Duodenal mucosa (tissue), 2 donors: Measurements from ENCODE around the gene MYO16.

ENCODE experiments used
- H3K27ac ChIP-seq: one replicate; pipeline ENCODE4 v1.7.0; 2013; ENCODE audit warnings: low read depth, low read length
- H3K27me3 ChIP-seq, 2 donors: one replicate each; pipeline ENCODE4 v1.7.0; 2013; ENCODE audit warnings: low read length in 2 of 2, control low read depth in 1 of 2; ENCODE audit not compliant: insufficient read depth in 2 of 2, control insufficient read depth in 1 of 2
- H3K36me3 ChIP-seq, 2 donors: one replicate each; pipeline ENCODE4 v1.7.0; 2013; ENCODE audit warnings: low read length in 2 of 2, control low read depth in 1 of 2; ENCODE audit not compliant: insufficient read depth in 2 of 2, control insufficient read depth in 1 of 2
- H3K4me1 ChIP-seq, 2 donors: one replicate each; pipeline ENCODE4 v1.7.0; 2013; ENCODE audit warnings: low read length in 2 of 2, control low read depth in 1 of 2; ENCODE audit not compliant: insufficient read depth in 2 of 2, control insufficient read depth in 1 of 2
- H3K4me3 ChIP-seq, 2 donors: one replicate each; pipeline ENCODE4 v1.7.0; 2013; ENCODE audit warnings: low read length in 2 of 2, low read depth in 1 of 2
- H3K9ac ChIP-seq, 2 donors: one replicate each; pipeline ENCODE4 v1.7.0; 2013; ENCODE audit warnings: low read length in 2 of 2, low read depth in 1 of 2
- H3K9me3 ChIP-seq, 2 donors: one replicate each; pipeline ENCODE4 v1.7.0; 2013; ENCODE audit warnings: low read length in 2 of 2, control low read depth in 1 of 2; ENCODE audit not compliant: control insufficient read depth in 1 of 2

The MYO16 gene

DNA sequence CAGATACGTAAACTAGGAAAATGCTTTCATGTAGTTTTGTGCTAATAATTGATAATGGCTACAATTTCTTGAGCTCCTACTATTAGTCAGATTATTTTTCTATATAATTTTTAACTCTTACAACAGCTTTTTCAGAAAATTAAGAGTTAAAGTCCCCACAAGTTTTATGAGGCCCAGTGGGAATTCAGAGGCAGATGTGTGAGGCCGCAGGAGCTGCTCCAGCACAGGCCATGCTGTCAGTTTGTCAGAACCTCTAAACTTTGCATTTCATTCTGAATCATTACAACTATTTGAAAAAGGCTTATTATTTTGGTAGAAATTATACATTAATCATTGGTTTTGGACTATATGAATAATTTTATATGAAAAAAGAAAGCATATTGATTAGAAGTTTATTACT lies 370.8 kb downstream of the MYO16 start:
- no peaks in the 10 kb centered on the region for H3K4me1 ChIP-seq
- no peaks in the 10 kb centered on the region for H3K9me3 ChIP-seq
- no peak overlapping the region for H3K4me3 ChIP-seq
- no peak overlapping the region for H3K9ac ChIP-seq
- no peaks in the 10 kb centered on the region for H3K27me3 ChIP-seq
- H3K36me3 ChIP-seq = no peaks in the 10 kb centered on the region
- H3K27ac ChIP-seq = no peak overlapping the region

DNA sequence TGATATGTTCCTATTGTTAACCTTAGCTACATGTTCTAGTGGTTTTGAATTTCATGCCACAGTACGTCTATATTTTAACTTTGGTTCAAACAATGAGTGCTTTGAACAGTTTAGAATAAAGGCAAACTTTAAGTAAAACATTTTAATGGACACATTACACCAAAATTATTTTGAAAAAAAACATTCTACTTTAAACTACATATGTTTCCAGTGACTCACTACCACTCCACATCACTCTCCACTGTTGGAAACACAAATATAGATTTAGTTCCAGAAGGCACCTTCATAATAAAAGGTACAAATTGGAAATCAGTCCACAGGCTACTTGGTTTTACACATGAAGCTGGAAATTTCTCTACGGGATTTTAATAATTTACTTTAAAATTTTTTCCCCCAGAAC lies 373.5 kb downstream of the MYO16 start:
- no peaks in the 10 kb centered on the region for H3K27me3 ChIP-seq
- H3K4me1 ChIP-seq = no peaks in the 10 kb centered on the region
- H3K36me3 ChIP-seq = no peaks in the 10 kb centered on the region

GRCh38 chr13:109007946-109008345 lies 378.5 kb downstream of the MYO16 start:
- no peaks in the 10 kb centered on the region for H3K36me3 ChIP-seq
- no peak overlapping the region for H3K9ac ChIP-seq
- H3K4me3 ChIP-seq = no peak overlapping the region
- no peak overlapping the region for H3K27ac ChIP-seq
- no peaks in the 10 kb centered on the region for H3K9me3 ChIP-seq
- H3K4me1 ChIP-seq = no peaks in the 10 kb centered on the region
- no peaks in the 10 kb centered on the region for H3K27me3 ChIP-seq

More for the DNA sequence above, 373.5 kb downstream of the MYO16 start:
- Histone ChIP-seq H3K27ac (no peak overlapping the region), H3K9me3 (no peaks in the 10 kb centered on the region), H3K9ac (no peak overlapping the region), H3K4me3 (no peak overlapping the region)

DNA sequence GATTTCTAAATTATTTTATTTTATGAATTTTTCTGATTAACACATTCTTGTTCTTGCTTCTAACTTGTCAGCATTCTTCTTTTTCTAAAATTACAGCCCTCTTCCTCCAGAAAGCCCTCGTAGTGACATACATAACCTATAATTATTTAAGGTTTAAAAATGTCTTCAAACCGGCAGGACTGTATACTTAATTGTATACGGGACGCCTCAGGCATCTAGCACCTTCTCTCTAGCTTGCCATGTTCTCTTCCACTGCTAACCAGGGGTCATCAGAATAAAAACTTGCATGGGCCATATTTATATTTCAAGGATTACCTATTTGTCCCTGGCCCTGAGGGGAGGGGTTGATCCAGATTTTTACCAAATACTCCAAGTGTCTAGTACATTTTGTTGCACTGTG lies 380.3 kb downstream of the MYO16 start:
- no peak overlapping the region for H3K4me3 ChIP-seq

DNA sequence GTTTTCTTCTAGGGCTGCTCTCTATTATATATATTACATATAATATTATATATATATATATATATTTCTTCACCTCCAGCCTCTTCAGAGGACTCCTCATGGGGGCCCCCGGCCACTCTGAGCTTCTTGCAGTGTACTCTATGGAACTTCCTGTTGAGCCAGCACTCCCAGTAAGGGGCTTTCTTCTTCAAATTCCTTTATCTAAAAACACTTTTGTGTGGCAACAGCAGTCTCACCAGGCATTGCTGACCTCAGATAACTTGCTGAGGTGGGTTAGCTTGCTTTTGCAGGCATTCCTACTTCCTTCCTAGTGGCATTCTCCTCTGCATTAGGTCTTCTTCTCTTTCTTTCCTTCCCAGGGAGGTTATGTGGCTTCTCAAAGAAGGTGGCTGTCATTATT lies 381.5 kb downstream of the MYO16 start:
- H3K9ac ChIP-seq = no peak overlapping the region
- no peaks in the 10 kb centered on the region for H3K36me3 ChIP-seq
- no peaks in the 10 kb centered on the region for H3K9me3 ChIP-seq
- no peaks in the 10 kb centered on the region for H3K4me1 ChIP-seq
- H3K27me3 ChIP-seq = no peaks in the 10 kb centered on the region
- no peak overlapping the region for H3K4me3 ChIP-seq
- no peak overlapping the region for H3K27ac ChIP-seq

More for the DNA sequence above, 380.3 kb downstream of the MYO16 start:
- Histone ChIP-seq H3K9me3 (no peaks in the 10 kb centered on the region), H3K27me3 (no peaks in the 10 kb centered on the region), H3K36me3 (no peaks in the 10 kb centered on the region), H3K9ac (no peak overlapping the region), H3K27ac (no peak overlapping the region), H3K4me1 (no peaks in the 10 kb centered on the region)

GRCh38 chr13:109012115-109012514 lies 382.7 kb downstream of the MYO16 start:
- no peaks in the 10 kb centered on the region for H3K4me1 ChIP-seq
- H3K27ac ChIP-seq = no peak overlapping the region
- H3K36me3 ChIP-seq = no peaks in the 10 kb centered on the region
- H3K9me3 ChIP-seq = no peaks in the 10 kb centered on the region
- H3K27me3 ChIP-seq = no peaks in the 10 kb centered on the region
- H3K9ac ChIP-seq = no peak overlapping the region
- no peak overlapping the region for H3K4me3 ChIP-seq

DNA sequence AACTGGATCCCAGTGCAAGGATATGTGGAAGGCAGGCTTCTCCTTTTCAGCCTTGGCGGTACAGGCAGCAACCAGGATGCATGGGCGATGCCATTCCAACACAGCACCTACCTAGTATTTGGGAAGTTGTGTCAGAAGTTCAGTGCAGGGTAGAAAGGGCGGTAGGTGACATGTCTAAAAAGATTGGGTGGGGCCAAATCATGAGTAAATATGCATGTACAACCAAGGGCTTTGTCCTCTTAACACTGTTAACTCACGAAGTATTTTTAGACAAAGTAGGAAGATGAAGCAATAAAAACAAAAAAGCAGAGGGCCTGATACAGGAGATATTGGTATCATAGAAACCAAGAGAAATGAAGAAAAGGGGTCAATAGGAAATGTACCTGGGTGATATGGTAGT lies 392.1 kb downstream of the MYO16 start:
- no peaks in the 10 kb centered on the region for H3K4me1 ChIP-seq
- no peaks in the 10 kb centered on the region for H3K36me3 ChIP-seq
- no peaks in the 10 kb centered on the region for H3K27me3 ChIP-seq
- H3K4me3 ChIP-seq = no peak overlapping the region
- H3K9me3 ChIP-seq = no peaks in the 10 kb centered on the region
- H3K9ac ChIP-seq = no peak overlapping the region
- H3K27ac ChIP-seq = no peak overlapping the region

DNA sequence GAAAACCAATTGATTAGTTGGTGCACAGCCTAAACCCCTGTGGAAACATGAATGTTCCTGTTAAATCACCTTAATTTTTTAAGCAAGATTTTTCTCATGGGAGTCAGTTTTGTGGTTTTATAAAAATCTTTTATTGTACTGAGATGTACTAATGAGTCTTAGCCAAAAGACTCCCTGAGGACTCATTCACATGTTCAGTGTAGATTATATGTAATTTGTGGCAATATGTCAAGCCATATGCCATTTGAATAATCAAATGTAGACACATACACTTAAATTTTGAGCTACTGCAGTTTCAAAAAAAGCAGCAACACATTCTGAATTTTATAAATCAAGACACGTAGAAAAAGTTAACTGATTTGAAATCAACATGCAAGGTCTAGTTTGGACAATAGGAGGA lies 395.2 kb downstream of the MYO16 start:
- H3K9ac ChIP-seq = no peak overlapping the region
- no peaks in the 10 kb centered on the region for H3K4me1 ChIP-seq
- H3K27me3 ChIP-seq = no peaks in the 10 kb centered on the region
- H3K4me3 ChIP-seq = no peak overlapping the region
- no peaks in the 10 kb centered on the region for H3K9me3 ChIP-seq
- no peaks in the 10 kb centered on the region for H3K36me3 ChIP-seq
- no peak overlapping the region for H3K27ac ChIP-seq

- H3K36me3 ChIP-seq = no peaks in the 10 kb centered on the region
- H3K9me3 ChIP-seq = no peaks in the 10 kb centered on the region
- no peaks in the 10 kb centered on the region for H3K27me3 ChIP-seq
- H3K4me1 ChIP-seq = no peaks in the 10 kb centered on the region
- no peak overlapping the region for H3K9ac ChIP-seq
- H3K4me3 ChIP-seq = no peak overlapping the region
- no peak overlapping the region for H3K27ac ChIP-seq
Observed at GRCh38 chr13:109026266-109026665, 396.9 kb downstream of the MYO16 start.

DNA sequence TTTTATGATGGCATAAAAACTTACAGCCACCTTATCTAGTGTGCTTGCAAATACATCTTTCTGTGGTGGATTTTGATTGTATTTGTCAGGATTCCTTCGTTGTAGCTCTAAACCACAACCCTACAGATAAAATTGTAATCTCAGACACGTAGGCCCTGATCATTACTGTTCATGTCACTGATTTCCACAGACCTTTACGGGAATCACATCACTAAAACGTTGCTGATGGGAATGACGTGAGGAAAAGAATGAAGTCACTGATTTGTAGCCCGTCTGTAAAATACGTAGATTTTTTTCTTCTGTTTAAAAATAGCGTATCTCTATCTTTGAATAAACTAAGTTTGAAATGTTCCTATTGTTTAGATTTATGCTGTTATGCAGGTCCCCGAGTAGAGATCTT lies 399.2 kb downstream of the MYO16 start:
- no peak overlapping the region for H3K4me3 ChIP-seq
- no peaks in the 10 kb centered on the region for H3K27me3 ChIP-seq
- no peak overlapping the region for H3K9ac ChIP-seq
- H3K4me1 ChIP-seq = no peaks in the 10 kb centered on the region
- H3K27ac ChIP-seq = no peak overlapping the region
- no peaks in the 10 kb centered on the region for H3K36me3 ChIP-seq
- no peaks in the 10 kb centered on the region for H3K9me3 ChIP-seq

GRCh38 chr13:109033090-109033489 lies 403.7 kb downstream of the MYO16 start:
- Histone ChIP-seq H3K27ac (no peak overlapping the region), H3K36me3 (no peaks in the 10 kb centered on the region), H3K9ac (no peak overlapping the region), H3K27me3 (no peaks in the 10 kb centered on the region), H3K4me1 (no peaks in the 10 kb centered on the region), H3K4me3 (no peak overlapping the region), H3K9me3 (no peaks in the 10 kb centered on the region)
